ENCODE measurements around the gene PLPPR1. TPM values are rescaled to one million over a fixed set of nuclear protein-coding genes. Genes with fewer than 3 reads are reported as not detected.

The PLPPR1 gene
- total RNA-seq, 1 experiment from 2014 or later = not detected

DNA sequence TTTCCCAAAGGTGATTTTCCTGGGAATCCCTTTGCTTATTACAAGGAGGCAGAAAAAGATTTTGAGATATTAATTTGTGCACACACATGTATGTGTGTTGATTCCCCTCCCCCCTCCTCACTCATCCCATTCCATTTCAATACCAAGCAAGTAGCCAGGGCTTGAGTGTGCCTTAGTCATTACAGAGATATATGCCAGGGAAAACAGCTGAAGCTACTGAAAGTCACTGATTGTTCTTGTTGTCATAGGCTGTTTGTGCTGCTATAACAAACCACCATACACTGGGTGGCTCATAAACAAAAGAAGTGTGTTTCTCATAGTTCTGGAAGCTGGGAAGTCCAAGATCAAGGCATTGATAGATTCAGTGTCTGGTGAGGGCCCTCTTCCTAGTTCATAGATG lies 197.6 kb downstream of the PLPPR1 start:
- no peaks in the 10 kb centered on the region; a peak in 1 of 4 replicates for H3K36me3 ChIP-seq (ENCODE audit: control insufficient read depth in 1 of 2, insufficient read depth in 2 of 2, low read length in 2 of 2)
- H3K79me2 ChIP-seq (ENCODE audit: insufficient read depth, low read length) = no peaks in the 10 kb centered on the region
- H2AFZ ChIP-seq (ENCODE audit: low read depth, low read length, poor library complexity, severe bottlenecking) = no peak overlapping the region
- intact Hi-C loops (cut with micrococcal nuclease) = no loop called here
- ATAC-seq (no peak), DNase-seq (ENCODE audit: low read depth, low spot score) (no peak)
- ChIA-PET CTCF (no interaction called here), POLR2A (no interaction called here), RAD21 (ENCODE audit: low non-redundant PET in 1 of 2, low total read pairs in 2 of 2, uncharacterized antibody in 2 of 2, unreplicated experiment in 2 of 2) (no interaction called here)
- no peak overlapping the region for H3K9ac ChIP-seq (ENCODE audit: low read length)
- H3K4me2 ChIP-seq (ENCODE audit: low read length) = no peak overlapping the region
- H3K27ac ChIP-seq (ENCODE audit: low read depth, low read length) = no peak overlapping the region
- H3K4me3 ChIP-seq (replicated peaks in 1 of 2; ENCODE audit: low read depth in 1 of 2, low read length in 2 of 2) = no peak overlapping the region
- no peaks in the 10 kb centered on the region for H3K9me2 ChIP-seq (ENCODE audit: insufficient read depth)
- no peaks in the 10 kb centered on the region for H3K4me1 ChIP-seq (ENCODE audit: control insufficient read depth in 1 of 2, insufficient read depth in 2 of 2, low read length in 2 of 2)
- H3K27me3 ChIP-seq (ENCODE audit: insufficient read depth, low read length) = peaks cover 23% of the 10 kb centered on the region
- H3K9me3 ChIP-seq (ENCODE audit: control insufficient read depth in 1 of 2, insufficient read depth in 1 of 2, low read depth in 1 of 2, low read length in 2 of 2) = no peaks in the 10 kb centered on the region
- no peaks in the 10 kb centered on the region for H4K20me1 ChIP-seq (ENCODE audit: insufficient read depth)
- BruUV-seq (replicated peaks) = no TSS peak
- TF ChIP-seq RAD21 (IDR thresholded peaks at IDR 0.05; ENCODE audit: low read depth) (no peak), ELF1 (IDR thresholded peaks at IDR 0.05; ENCODE audit: borderline replicate concordance, low read depth) (no peak), EZH2 (IDR thresholded peaks at IDR 0.05) (no peak), ZFX (IDR thresholded peaks at IDR 0.05) (no peak), ZNF274 (IDR thresholded peaks at IDR 0.05; ENCODE audit: low read depth, low read length) (no peak), SP1 (IDR thresholded peaks at IDR 0.05; ENCODE audit: low read depth) (no peak), CBX3 (IDR thresholded peaks at IDR 0.05; ENCODE audit: low read depth) (no peak)
- TF ChIP-seq, protein P1, sequence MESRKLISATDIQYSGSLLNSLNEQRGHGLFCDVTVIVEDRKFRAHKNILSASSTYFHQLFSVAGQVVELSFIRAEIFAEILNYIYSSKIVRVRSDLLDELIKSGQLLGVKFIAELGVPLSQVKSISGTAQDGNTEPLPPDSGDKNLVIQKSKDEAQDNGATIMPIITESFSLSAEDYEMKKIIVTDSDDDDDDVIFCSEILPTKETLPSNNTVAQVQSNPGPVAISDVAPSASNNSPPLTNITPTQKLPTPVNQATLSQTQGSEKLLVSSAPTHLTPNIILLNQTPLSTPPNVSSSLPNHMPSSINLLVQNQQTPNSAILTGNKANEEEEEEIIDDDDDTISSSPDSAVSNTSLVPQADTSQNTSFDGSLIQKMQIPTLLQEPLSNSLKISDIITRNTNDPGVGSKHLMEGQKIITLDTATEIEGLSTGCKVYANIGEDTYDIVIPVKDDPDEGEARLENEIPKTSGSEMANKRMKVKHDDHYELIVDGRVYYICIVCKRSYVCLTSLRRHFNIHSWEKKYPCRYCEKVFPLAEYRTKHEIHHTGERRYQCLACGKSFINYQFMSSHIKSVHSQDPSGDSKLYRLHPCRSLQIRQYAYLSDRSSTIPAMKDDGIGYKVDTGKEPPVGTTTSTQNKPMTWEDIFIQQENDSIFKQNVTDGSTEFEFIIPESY (IDR thresholded peaks at IDR 0.05; ENCODE audit: extremely low read depth, insufficient replicate concordance, low read length) = no peak

DNA sequence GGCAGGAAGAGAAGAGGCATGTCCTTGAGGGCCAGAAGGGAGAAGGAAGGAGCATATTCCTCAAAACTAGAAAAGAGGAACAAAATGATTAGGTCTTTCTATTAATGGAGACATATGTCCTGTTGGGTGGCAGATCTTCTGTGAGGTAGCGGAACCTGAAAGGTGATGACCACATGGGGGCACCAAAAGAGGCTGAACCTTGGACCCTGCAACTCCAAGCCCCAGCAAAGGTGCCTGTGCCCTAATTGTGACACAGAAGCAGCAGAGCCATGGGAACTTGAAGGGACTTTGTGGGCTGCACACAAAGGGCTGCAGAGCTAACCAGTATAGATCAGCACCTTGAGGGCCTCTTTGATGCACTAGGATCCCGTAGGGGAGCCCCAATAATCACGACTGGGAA lies 198.3 kb downstream of the PLPPR1 start:
- Histone ChIP-seq H3K9me2 (ENCODE audit: insufficient read depth) (no peaks in the 10 kb centered on the region), H3K36me3 (ENCODE audit: control insufficient read depth in 1 of 2, insufficient read depth in 2 of 2, low read length in 2 of 2) (no peaks in the 10 kb centered on the region; a peak in 1 of 4 replicates), H3K4me1 (ENCODE audit: control insufficient read depth in 1 of 2, insufficient read depth in 2 of 2, low read length in 2 of 2) (no peaks in the 10 kb centered on the region), H3K9ac (ENCODE audit: low read length) (no peak overlapping the region), H3K4me3 (replicated peaks in 1 of 2; ENCODE audit: low read depth in 1 of 2, low read length in 2 of 2) (no peak overlapping the region), H4K20me1 (ENCODE audit: insufficient read depth) (no peaks in the 10 kb centered on the region), H3K79me2 (ENCODE audit: insufficient read depth, low read length) (no peaks in the 10 kb centered on the region), H3K4me2 (ENCODE audit: low read length) (no peak overlapping the region), H3K27ac (ENCODE audit: low read depth, low read length) (no peak overlapping the region), H2AFZ (ENCODE audit: low read depth, low read length, poor library complexity, severe bottlenecking) (no peak overlapping the region), H3K27me3 (ENCODE audit: insufficient read depth, low read length) (peaks cover 23% of the 10 kb centered on the region), H3K9me3 (ENCODE audit: control insufficient read depth in 1 of 2, insufficient read depth in 1 of 2, low read depth in 1 of 2, low read length in 2 of 2) (no peaks in the 10 kb centered on the region)
- ATAC-seq = peak; percentile 71
- ChIA-PET CTCF (no interaction called here), POLR2A (no interaction called here), RAD21 (ENCODE audit: low non-redundant PET in 1 of 2, low total read pairs in 2 of 2, uncharacterized antibody in 2 of 2, unreplicated experiment in 2 of 2) (no interaction called here)
- intact Hi-C loops (cut with micrococcal nuclease) = no loop called here
- TF ChIP-seq, protein P2, sequence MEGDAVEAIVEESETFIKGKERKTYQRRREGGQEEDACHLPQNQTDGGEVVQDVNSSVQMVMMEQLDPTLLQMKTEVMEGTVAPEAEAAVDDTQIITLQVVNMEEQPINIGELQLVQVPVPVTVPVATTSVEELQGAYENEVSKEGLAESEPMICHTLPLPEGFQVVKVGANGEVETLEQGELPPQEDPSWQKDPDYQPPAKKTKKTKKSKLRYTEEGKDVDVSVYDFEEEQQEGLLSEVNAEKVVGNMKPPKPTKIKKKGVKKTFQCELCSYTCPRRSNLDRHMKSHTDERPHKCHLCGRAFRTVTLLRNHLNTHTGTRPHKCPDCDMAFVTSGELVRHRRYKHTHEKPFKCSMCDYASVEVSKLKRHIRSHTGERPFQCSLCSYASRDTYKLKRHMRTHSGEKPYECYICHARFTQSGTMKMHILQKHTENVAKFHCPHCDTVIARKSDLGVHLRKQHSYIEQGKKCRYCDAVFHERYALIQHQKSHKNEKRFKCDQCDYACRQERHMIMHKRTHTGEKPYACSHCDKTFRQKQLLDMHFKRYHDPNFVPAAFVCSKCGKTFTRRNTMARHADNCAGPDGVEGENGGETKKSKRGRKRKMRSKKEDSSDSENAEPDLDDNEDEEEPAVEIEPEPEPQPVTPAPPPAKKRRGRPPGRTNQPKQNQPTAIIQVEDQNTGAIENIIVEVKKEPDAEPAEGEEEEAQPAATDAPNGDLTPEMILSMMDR (IDR thresholded peaks at IDR 0.05 in 2 of 3, conservative IDR thresholded peaks at IDR 0.05 in 1 of 3; ENCODE audit: borderline replicate concordance in 1 of 3, insufficient read depth in 1 of 3, low read depth in 2 of 3, low read length in 2 of 3) = peak in 2 of 3 experiments; percentile 29 to 36; a peak in 3 of 6 replicates
- peak; percentile 25; the same call in 1 of the 2 replicates for TF ChIP-seq RAD21 (IDR thresholded peaks at IDR 0.05; ENCODE audit: low read depth)
- TF ChIP-seq ZFX (IDR thresholded peaks at IDR 0.05) = no peak
- TF ChIP-seq, protein P3, sequence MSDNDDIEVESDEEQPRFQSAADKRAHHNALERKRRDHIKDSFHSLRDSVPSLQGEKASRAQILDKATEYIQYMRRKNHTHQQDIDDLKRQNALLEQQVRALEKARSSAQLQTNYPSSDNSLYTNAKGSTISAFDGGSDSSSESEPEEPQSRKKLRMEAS (IDR thresholded peaks at IDR 0.05) = no peak
- no peak for TF ChIP-seq SP1 (IDR thresholded peaks at IDR 0.05; ENCODE audit: low read depth)
- peak; percentile 2 for DNase-seq (ENCODE audit: low read depth, low spot score)
- no TSS peak for BruUV-seq (replicated peaks)
